Measurements from ENCODE around the gene SEMA5A.
A peak's percentile ranks its signal among the peaks of the same experiment; 100 is the strongest.

Gene SEMA5A

DNA sequence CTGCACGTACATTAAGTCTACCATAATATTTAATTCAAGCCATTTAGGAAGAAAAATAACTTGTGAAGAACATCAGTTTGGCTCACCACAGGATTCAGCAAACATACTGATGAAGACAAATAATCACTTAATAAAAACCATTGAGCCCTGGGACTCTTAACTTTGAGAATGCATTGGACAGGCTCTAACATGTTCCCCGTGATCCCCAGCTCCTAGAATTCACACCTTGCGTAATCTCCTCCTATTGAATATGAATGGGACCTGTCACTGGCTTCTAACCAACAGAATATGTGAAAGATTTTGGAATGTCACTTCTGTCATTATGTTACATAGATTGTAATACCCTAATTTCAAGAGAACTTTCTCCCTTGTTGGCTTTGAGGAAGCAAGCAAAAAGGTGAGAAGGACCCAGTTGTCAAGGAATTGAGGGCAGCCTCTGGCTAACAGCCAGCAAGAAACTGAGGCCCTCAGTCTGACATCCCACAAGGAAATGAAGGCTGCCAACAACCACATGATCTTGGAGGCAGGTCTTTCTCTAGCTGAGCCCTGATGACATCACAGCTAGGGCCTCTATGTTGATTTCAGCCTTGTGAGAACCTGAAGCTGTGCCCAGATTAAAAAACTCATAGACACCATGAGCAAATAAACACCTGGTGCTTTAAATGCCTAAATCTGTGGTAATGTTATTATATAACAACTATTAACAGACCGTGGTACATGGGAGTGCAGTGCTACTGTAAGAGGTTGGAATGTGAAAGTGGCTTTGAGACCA lies 433.2 kb downstream of the SEMA5A start:
- DNase-seq (ENCODE audit: low read depth) = peak; percentile 6

DNA sequence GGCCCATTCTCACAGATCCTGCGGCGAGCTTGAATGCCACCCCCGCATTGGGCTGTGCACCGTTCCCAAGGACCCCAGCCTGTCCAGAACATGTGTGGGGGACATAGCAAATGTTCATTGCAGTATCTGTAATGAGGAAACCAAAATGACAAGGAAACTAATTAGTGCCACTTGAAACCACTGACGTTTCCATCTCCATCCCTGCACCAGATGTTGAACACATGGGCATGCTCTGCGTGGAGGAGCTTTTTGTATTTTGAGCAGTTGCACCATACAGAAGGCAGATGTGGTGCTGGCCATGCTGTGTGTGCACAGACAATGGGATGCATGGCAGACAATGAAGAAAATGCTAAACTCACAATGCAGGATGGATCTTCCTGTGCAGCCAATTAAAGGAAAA lies 437.7 kb downstream of the SEMA5A start:
- no peak for DNase-seq (ENCODE audit: low read depth)

DNA sequence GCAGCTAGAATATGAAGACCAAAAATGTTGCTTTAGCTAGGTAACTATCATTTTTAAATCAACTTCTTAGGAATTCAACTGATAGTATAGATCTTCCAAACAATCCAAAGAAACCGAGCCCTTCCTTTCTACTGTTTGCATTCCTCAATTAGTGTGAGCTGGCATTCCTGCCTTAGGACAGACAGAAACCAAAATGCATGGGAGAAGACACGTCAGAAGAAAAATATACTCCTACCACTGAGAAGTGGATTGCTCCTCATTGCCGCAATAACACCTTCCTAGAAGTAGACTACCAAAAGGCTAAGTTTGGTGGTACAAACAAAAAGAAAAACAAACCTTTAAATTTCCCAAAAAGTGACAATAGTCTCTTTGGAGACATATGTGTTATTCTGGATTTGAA lies 440.0 kb downstream of the SEMA5A start:
- no peak for DNase-seq (ENCODE audit: low read depth)

DNA sequence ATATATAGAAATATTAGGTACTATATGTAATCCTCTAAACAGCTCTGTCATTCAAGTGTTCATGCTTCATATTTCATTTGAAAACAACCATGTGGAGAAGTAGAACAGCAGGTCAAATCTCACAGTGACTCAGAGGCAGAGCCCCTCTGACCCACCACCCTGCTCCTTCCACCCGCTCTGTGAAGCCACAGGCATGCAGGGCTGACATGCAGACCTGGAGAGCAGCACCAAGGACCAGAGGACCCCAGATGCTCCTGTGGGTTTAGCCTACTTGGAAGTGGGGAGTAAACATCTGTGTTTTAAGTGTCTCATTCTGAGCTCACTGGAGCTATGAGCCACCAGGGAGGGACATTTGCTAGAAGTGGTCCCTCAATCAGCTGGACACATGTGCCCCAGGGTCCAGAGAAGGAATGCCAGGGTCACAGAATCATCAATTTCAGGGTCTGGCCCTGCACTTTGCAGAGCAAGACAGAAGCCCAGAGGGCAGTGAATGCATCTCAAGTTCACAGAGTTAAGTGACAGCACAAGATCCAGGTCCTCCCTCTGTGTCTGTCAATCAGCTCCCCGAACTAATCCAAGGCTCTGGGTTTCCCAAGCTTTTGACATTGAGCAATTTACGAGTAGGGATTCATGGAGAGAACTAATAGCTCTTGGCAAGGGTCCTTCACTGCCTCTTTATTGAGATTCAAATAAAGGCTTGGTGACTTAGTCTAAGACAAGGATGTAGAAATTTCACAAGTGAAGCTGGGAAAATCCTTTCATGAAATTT lies 441.1 kb downstream of the SEMA5A start:
- DNase-seq (ENCODE audit: low read depth) = peak; percentile 27

DNA sequence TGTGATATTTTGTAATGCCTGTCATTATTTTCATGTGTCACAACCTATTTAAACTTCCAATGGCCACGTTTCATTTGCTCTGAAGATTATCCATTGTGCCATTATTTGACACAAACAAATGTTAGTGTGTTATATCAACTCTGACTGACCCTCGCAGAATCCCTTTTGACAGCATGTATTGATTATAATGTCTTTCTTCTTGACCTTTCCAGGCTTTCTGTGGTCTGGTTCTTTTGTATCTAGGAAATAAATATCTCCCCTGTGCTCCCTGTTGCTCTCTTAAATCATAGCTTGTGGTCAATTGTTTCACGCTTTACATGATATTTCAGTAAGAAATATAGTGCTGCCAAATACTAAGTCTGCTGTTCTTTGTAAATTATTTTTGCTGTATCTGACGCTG lies 442.6 kb downstream of the SEMA5A start:
- no peak for DNase-seq (ENCODE audit: low read depth)

DNA sequence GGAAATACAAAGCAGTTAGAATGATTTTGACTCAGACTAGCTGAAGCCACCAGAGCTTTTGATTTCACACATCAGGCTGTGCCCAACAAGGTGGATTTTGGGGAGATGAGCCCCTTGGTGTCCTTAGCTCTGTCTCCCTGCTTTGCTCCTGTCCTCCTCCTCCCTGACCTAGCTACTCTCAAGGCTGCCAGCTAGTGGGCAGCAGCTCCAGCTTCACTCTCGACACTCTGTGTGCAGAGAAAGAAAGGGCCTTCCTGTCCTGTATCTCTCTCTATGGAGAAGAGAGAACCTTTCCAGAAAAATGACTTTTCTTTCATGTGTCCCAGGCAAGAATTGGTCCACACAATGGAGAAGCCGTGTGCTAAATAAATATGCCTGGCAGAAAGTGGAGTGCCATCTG lies 446.2 kb downstream of the SEMA5A start:
- DNase-seq (ENCODE audit: low read depth) = no peak

DNA sequence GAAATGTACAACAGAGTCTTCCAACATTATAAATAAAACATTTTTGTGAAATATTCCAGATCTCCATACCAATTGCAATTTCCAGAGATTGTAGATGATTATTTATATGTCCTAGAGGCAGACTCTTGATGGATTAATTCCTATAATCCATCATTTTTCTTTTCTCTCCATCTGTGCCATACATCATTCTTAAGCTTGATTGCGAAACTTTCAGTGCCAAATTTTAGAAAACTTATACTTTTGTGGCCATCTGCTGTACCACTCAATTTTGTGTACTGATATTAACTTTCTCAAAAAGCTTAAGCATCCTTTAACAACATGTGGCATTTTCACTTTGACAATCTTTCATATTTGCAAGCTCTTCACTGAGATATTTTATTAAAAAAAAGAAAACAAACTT lies 446.9 kb downstream of the SEMA5A start:
- no peak for DNase-seq (ENCODE audit: low read depth)

DNA sequence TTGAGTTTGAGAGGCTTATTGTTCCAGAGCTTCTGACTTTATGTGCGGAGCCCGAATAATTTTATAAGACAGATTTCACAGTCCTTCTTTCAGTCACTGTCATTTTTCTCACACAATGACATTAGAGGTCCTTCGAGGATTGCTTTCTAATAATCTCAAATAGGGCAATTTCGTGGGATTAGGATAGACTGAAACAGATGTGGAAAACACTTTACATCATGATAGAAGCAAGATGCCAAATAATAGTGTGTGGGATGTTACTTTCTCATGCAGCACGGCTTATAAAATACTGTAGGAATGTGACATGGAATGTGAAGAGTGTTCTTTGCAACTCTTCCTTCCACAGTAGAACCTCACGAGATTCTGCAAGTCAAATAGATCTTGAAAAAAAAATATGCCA lies 451.3 kb downstream of the SEMA5A start:
- DNase-seq (ENCODE audit: low read depth) = peak; percentile 54

DNA sequence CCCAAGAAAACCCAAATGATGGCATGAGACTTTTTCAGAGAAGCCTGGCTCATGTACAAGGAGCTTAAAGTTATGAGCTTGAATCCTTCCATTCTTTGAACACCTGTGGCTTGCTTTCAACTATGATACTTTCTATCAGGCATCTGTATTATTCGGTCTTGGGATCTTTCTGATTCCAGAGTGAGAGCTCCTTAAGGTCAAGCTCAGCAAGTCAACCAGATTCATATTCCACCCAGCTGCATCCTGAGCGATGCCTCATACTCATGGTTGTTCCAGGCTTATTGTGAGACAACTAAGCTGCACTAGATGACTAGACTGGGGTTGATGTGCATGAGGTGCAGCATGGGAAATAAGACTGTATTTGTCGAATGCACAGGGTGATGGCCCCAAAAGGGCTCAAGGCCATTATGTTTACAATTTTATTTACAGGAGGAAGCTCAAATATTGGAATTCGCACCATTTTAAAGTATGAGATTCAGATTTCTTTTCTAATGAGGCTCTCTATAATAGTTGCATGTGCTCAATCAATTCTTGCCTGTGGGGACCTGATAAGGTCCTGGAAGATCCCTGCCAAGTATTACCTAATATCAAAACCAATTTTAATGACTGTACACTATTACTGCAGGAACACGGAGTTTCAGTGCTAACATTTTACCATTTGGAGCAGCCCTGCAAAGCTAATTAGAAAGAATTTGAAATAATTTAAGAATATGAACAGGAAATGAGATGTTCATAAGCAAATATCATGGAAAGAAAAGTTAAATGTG lies 453.8 kb downstream of the SEMA5A start:
- peak; percentile 3 for DNase-seq (ENCODE audit: low read depth)

DNA sequence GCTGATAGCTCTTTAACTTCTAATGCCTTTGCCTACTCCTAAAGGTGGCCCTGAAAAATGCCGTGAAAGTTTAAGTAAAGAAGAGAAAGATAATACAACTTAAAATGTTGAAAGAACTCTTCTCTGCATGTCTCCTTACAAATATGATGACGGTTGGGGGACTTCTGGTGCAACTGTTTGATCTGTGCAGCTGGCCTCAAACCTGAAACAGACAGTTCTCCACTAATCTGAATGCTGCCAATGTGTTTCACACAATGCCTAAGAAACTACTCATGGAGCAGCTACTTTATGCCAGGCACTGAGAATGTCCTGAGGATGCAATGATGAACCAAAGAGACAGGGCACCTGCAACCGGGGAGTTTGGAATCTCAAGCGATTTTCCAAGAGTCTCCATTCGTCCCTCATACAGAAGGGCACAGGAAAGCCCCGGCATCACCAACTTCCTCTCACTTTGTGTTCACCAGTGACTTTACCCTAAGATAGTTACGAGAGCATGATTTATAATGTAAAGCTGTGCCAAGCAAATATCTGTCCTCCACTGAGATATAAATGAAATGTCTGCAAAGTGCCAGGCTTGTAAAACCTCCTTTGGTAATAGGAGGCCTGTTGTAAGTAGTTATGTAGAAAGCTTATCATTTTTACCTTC lies 455.4 kb downstream of the SEMA5A start:
- no peak for DNase-seq (ENCODE audit: low read depth)

DNA sequence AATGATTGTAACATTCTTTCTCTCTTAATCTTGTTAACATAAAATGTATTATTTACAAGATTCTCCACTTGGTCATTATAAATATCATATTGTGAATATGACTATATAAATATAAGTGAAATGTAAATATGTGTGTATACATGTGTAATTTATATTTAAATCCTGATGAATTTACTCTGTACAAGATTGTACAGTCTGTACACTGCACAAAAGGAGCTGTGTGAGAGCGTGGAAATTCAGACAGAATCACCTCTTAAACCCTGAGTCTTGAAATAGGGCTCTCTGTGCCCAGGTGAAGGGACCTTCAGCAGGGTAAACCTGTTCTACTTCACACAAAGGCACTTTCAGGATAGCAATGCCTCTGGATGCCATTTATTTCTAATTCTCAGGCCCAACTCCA lies 456.0 kb downstream of the SEMA5A start:
- no peak for DNase-seq (ENCODE audit: low read depth)

DNA sequence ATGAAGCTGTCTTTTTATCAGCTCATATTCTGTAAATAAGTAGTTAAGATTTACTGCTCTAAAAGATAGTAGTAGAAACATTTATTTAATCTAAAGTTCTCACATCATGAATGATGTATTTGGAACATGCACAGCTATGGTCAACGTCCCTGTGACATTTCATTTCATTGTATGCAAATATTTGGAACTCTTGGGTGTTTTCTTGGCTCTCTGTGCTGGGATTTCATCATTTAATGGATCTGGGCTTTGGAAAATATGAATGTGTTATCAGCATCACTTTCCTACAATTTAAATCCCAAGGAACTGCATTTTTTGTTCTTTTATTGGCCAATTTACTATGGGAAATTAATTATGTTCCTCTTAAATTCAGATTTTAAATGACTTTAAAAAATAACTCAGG lies 462.9 kb downstream of the SEMA5A start:
- DNase-seq (ENCODE audit: low read depth) = no peak

DNA sequence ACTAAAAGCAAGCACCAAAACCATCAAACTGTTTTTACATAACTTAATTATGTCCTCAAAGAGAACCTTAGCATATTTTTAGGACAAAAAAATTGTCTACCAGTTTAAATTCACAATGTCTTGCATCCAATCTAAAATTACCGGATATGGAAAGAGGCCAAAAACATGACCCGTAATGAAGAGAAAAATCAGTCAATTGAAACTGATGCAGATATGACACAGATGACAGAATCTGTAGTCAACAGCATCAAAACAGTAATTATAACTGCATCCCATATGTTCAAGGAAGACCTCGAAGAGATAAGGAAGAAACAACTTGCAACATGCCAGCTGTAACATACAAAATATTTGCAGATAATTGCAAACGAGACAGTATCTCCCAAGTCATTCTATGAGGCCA lies 473.2 kb downstream of the SEMA5A start:
- DNase-seq (ENCODE audit: low read depth) = no peak

DNA sequence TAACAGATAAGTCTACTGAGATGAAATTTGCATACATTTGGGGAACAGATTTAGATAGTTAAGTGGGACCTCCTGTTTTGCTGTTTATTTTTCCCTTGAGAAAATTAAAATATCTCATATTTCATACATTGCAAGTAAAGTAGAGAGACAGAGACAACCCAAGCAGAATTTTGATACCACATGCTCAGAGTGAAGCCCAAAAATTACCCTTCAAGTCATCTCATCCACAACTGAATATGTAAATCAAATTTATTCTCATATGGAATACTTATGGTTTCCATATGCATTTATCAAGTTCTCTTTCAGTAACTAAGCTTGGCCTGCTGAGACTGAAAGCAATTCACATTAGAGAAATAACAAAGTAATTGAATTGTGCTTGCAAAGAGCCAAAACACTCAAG lies 474.4 kb downstream of the SEMA5A start:
- no peak for DNase-seq (ENCODE audit: low read depth)

DNA sequence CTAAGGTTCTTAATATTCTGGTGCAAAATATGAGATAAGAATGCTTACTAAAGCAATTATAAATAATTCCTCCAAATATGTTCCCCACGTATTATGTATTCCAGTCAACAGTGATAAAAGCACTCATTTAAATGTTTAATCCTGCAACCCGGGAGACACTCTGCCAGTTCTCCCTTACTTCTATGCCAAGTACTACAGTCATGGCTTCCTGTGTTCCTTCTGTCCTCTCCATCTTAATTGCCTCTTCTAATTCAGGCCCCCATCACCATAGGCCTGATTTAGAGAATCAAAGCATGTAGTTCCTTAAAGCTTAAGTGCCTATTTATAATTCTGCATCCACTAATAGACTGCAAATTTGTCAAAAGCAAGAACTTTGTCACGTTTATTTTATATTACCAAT lies 474.8 kb downstream of the SEMA5A start:
- DNase-seq (ENCODE audit: low read depth) = no peak

DNA sequence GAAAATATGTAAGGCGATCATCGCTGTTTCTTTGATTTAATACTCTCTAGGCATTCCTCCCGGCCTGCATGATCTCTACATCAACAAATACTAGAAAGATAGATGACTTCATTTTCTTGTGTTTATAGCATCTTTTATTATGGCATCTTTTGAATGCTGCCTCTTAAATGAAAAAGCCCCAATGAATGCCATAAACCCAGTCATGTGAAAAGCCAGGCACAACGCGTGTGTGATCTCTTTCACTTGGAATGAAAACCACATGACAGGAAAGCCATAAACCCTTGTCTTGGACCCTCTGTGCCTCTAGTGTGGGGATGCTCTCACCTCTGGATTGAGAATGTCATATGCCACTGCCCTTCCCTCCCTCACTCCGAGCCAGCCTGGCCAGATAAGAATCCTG lies 476.2 kb downstream of the SEMA5A start:
- peak; percentile 58 for DNase-seq (ENCODE audit: low read depth)

DNA sequence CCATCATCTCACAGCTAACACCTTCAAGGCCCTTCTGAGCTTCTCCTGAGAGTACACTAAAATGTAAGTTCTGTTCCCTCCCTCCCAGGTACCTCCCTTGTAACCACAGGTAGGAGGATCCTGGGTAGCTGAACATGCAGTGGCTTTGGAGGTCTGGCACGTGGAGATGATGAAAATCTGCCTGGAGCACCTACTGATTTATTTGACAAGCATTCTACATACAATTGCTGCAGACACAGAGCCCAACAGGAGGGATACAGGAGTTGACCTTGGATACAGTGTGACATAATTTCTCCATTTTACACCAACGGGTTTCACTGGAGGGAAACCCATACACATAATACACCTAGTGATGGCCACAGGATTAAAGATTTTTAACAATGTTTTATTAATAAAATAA lies 478.7 kb downstream of the SEMA5A start:
- no peak for DNase-seq (ENCODE audit: low read depth)

DNA sequence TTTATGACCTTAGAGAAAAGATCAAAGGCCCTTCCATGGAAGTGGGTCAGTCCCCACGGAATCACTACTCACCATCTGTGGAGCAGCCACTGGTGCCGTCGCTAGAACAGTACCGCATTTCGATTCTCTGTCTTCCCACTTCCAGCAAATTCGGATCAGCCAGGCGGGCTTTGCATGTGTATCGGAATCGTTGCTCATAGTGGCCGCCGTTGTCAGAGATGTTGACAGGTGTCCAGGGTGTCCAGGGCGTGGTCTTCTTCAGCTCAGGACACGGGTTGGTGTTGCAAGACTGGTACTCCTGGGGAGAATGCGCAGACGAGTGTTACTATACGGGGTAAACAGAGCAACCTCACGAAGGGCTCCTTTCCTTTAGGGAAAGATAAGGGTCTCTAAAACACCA lies 479.5 kb downstream of the SEMA5A start:
- no peak for DNase-seq (ENCODE audit: low read depth)

DNA sequence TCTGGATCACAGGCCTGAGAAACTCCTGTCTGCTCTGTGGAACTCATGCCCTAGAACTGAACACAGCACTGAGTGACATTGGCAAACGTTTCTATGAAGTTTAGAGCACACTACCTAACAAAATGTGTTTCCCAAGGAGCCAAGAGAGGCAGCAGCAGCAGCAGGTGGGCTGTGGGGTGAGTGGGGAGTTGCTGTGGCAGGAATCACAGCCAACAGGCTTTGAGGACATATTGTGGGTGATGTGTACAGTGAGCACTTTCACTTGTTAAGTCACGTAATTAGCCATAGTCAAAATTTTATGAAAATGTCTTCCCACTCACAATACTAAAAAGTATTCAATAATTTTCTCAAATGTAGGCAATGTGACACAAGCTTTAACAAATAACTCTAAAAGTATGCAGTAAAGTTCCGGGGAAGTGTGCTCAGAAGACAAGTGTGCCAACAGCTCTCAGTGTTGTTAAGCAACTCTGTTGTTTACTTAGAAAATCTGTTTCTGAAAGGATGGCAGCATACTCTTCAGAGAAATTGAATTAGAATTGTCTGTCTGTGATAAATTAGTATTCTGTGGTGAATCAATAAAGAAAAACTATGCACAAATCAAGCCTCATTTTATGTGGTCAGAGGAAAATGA lies 482.1 kb downstream of the SEMA5A start:
- no peak for DNase-seq (ENCODE audit: low read depth)

DNA sequence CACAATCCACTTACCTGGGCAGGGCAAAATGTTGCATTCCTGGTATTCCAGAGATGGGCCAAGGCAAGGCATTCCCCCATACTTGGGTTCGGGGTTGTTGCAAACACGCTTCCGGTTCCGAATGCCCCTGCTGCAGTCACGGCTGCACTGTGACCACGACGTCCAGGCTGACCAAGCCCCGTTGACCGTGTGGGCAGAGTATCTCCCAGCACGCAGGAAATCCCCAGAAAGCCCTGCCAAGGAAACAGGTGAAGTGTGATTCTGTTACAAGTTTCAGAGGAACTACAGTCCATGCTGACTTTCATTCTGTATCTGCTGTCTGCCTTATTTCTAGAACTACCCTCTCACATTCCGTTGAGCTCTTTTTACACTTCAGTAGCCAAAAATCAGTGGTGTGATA lies 483.0 kb downstream of the SEMA5A start:
- no peak for DNase-seq (ENCODE audit: low read depth)

DNA sequence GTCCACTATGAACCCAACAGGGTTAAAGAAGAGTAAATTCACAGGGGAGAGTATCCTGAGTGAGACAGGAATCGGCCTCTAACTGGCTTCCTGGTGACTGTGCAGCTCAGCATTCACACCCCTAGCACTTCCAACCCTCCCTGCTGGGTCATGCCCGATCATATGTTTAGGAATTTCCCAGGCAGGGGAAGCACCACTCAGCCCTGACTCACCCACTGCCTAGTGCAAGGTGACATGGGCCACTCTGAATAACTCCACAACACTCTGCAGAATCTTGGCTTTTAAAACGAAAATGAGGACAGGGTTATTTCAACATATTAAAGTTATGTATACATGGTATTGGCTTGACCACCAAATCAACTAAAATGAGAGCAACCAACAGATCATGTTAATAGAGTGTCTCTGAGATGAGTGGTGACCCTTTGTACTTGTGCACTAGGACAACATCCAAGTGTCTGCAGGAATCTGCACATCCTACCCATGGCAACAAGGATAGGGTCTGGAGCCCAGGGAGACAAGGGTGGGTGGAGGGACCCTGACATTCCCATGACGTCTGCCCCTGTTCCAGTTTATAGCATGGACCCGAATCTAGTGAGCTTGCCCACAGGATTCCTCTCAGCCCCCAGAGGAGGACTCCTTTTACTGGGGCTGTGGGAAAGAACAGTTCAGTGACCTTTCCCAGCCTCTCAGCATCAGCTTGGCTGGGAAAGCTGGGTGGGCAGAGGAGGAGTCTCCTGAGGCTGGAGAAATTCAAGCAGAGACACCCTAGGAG lies 485.8 kb downstream of the SEMA5A start:
- peak; percentile 97 for DNase-seq (ENCODE audit: low read depth)
